HG03135 (cell line): ENCODE results near the gene CRKL.
"Not testable (repeated sequence)": the region's sequence is repeated elsewhere in the genome, so short reads cannot be mapped to it uniquely, and the experiment has no call there.

Source experiments
- ATAC-seq: cut with Tn5 transposase; IDR thresholded peaks from one replicate; pipeline ENCODE4 v1.9.1; 2021; ENCODE audit warnings: mild to moderate bottlenecking, moderate library complexity; ENCODE audit not compliant: unreplicated experiment

The CRKL gene

DNA sequence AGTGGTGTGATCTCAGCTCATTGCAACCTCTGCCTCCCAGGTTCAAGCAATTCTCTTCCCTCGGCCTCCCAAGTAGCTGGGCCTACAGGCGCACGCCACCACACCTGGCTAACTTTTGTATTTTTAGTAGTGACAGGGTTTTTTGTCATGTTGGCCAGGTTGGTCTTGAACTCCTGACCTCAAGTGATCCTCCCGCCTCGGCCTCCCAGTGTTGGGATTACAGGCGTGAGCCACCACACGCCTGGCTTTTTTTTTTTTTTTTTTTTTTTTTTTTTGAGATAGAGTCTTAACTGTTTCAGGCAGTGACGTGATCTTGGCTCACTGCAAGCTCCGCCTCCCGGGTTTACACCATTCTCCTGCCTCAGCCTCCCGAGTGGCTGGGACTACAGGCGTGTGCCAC lies 13.2 kb downstream of the CRKL start:
- not testable (repeated sequence) for ATAC-seq

DNA sequence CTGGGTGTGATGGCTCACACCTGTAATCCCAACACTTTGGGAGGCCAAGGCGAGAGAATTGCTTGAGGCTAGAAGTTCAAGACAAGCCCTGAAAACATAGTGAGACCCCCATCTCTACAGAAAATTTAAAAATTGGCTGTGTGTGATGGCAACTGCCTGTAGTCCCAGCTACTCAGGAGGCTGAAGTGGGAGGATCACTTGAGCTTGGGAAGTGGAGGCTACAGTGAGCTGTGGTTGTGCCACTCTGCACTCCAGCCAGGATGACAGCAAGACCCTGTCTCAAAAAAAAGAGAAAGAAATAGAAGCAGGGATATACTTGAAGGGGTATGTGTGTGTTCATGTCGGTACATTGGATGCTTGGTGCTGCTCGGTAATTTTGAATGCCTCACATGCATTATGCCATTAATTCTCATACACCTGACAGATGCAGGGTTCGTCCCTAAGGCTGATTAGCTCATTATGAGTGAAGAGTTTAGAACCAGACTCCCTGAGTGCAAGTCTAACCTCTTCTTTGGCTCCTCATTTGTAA lies 14.0 kb downstream of the CRKL start:
- no peak for ATAC-seq

DNA sequence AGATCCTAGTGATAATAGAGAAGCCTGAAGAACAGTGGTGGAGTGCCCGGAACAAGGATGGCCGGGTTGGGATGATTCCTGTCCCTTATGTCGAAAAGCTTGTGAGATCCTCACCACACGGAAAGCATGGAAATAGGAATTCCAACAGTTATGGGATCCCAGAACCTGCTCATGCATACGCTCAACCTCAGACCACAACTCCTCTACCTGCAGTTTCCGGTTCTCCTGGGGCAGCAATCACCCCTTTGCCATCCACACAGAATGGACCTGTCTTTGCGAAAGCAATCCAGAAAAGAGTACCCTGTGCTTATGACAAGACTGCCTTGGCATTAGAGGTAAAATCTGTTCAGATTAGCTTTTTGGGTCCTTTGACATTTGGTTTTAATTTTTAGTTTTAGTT lies 16.7 kb downstream of the CRKL start:
- ATAC-seq = no peak

DNA sequence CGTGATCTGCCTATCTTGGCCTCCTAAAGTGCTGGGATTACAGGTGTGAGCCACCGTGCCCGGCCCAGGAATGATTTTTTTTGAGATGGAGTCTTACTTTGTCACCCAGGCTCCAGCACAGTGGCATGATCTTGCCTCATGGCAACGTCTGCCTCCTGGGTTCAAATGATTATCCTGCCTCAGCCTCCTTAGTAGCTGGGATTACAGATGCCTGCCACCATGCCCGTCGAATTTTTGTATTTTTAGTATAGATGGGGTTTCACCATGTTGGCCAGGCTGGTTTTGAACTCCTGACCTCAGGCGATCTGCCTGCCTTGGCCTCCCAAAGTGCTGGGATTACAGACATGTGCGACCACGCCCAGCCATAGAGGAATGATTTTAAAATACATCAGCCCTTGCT lies 17.8 kb downstream of the CRKL start:
- not testable (repeated sequence) for ATAC-seq

DNA sequence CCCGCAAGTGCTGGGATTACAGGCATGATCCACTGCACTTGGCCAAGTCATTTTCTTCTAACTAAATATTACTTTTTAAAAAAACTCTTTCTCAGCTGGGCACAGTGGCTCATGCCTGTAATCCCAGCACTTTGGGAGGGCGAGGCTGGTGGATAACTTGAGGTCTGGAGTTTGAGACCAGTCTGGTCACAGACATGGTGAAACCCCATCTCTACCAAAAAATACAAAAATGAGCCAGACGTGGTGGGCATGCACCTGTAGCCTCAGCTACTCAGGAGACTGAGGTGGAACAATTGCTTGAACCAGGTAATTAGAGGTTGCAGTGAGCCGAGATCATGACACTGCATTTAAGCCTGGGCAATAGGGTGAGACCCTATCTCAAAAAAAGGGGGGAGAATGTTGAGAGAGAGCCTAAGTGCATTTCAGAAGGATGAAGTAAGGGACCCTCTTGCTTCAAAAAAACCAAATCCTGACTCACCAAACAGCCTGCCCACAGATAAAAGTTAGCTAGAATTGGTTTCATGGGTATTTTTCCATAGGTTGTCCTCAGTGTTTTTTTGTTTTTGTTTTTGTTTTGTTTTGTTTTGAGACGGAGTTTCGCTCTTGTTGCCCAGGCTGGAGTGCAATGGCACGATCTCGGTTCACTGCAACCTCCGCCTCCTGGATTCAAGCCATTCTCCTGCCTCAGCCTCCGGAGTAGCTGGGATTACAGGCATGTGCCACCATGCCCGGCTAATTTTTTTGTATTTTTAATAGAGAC lies 18.8 kb downstream of the CRKL start:
- not testable (repeated sequence) for ATAC-seq

DNA sequence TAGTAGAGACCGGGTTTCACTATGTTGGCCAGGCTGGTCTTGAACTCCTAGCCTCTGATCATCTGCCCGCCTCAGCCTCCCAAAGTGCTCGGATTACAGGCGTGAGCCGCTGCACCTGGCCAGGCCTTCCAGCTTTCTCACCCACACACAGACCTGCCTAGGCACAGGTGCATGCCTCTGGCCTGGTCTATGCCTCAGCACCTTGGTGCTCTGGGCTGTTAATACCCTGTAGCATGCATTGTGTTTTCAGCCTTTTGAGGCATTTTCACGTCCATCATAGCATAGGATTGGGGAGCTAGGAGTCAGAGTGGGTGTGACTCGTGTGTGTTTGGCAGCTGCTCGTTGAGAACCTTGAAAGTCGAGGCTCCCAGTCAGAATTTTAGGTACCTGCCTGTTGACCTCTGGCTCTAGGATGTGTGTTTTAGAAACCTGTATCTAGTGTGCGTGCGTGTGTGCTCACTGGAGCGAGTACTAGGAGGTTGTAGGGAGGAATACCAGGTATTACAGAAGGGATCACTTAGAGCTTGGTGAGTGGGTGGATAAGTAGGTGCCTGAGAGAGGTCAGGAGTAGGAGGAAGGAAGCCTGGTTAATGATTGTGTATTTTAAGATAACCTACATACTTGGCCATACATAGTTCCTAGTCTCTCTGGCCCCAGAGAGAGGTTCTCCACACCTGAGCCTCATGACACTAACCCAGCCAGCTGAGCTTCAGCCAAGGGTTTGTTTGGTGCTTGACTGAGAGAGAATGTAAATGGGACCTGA lies 20.0 kb downstream of the CRKL start:
- no peak for ATAC-seq

DNA sequence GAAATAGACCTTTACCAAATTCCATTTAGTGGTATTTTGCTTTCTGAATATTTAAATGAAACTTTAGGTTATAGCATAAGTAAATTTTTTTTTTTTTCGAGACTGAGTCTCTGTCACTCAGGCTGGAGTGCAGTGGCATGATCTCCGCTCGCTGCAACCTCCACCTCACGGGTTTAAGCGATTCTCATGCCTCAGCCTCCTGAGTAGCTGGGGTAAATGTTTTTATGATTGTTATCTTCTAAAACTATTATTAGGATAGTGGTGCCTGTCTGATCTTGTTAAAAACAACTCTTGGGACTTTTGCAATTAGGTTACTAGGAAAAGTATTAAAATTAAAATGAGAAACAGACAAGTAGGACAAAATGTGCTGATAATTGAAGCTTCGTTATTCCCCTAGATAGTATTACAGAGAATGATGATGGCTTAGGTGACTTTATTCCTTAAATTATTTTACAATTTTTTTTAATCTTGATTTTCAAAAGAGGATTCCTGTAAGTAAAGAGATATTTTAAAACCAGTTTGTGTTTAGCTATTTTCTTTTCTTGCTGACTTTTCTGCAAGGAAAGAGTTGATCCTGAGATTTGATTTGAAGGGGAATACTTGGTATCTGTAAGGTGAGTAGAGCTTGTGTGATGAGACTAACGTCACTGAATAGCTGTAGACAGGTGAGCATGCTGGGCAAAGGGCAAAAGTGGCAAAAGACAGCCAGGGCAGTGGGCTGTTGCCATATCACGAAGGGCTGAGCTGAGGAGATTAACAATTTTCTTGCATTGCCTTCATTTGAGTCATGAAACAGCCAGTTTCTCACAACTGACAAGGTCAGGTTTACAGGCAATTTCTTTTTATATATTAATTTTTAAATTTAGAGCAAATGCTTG lies 20.8 kb downstream of the CRKL start:
- no peak for ATAC-seq

DNA sequence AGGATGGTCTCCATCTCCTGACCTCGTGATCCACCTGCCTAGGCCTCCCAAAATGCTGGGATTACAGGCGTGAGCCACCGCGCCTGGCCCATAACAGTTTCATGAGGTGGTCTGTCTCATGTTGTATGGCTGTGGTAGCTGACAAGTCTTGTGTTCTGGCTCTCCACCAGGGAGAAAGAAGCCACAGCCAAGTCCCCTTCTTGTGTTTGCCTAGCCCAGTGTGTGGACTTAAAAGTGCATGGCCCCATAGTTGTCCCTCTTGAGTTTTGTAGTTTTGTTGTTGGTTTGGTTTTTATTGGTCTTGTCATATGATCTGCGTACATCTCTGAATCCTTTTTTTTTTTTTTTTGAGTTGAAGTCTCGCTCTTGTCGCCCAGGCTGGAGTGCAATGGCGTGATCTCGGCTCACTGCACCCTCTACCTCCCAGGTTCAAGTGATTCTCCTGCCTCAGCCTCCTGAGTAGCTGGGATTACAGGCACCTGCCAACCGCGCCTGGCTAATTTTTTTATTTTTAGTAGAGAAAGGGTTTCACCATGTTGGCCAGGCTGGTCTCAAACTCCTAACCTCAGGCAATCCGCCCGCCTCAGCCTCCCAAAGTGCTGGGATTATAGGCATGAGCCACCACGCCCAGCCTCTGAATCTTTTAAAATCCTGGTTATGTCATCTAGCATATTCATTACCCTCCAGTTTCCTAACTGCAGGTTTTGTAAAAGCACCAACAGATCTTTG lies 22.4 kb downstream of the CRKL start:
- ATAC-seq = not testable (repeated sequence)

DNA sequence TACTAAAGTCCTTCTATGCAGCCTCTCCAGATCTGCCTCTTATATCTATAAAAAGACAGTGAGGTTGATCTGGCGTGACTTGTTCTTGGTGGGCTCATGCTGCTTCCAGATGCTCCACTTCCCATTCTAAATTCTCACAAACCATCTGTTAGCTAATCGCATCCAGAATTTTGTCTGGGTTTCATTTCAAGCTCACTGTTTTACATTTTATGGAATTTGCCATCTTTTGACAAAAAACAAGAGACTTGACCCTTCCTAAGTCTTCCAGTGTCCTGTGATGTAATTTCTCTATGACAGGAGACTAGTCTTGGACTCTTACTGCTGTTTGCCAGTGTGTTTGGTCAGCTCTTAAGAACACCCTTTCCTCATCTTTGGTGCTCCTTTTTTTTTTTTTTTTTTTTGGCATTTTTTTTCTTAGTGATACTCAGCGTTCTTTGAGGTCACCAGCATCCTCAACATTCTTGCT lies 23.0 kb downstream of the CRKL start:
- ATAC-seq = no peak

DNA sequence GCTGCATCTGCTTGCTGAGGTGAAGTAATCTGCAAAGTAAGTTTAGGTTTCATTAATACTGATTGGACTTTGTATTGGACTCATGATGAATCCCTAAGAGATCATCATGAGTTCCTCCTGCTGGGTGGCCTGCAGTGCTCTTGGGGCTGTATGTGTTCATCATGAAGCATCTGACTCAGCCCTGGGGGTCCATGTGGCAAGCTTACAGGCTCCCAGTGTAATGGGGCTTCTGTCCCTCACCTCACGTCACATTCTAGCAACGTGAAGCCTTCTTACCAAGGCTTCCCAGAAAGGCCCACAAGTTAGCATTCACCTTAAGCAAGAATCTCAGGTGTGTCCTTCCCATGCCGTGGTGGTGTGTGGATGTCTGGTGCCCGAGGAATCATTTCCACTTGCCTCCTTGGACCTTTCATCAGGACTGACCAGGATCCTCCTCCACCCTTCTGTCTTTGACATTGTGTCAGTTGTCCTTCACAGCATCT lies 23.7 kb downstream of the CRKL start:
- ATAC-seq = no peak

DNA sequence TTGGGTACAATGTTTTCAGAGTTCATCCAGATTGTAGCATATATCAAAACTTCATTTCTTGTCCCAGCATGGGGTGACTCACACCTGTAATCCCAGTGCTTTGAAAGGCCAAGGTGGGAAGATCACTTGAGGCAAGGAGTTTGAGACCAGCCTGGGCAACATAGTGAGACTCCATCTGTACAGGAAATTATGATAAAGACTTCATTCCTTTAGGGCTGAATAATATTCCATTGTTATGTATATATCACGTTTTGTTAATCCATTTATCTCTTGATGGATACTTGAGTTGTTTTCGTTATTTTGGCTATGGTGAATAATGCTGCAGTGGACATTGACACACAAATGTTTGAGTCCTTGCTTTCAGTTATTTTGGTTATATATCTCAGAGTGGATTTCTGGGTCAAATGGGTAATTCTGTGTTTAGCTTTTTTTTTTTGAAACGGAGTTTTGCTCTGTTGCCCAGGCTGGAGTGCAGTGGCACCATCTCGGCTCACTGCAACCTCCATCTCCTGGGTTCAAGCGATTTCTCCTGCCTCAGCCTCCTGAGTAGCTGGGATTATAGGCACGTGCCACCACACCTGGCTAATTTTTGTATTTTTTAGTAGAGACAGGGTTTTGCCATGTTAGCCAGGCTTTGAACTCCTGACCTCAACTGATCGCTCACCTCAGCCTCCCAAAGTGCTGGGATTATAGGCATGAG lies 25.1 kb downstream of the CRKL start:
- not testable (repeated sequence) for ATAC-seq

DNA sequence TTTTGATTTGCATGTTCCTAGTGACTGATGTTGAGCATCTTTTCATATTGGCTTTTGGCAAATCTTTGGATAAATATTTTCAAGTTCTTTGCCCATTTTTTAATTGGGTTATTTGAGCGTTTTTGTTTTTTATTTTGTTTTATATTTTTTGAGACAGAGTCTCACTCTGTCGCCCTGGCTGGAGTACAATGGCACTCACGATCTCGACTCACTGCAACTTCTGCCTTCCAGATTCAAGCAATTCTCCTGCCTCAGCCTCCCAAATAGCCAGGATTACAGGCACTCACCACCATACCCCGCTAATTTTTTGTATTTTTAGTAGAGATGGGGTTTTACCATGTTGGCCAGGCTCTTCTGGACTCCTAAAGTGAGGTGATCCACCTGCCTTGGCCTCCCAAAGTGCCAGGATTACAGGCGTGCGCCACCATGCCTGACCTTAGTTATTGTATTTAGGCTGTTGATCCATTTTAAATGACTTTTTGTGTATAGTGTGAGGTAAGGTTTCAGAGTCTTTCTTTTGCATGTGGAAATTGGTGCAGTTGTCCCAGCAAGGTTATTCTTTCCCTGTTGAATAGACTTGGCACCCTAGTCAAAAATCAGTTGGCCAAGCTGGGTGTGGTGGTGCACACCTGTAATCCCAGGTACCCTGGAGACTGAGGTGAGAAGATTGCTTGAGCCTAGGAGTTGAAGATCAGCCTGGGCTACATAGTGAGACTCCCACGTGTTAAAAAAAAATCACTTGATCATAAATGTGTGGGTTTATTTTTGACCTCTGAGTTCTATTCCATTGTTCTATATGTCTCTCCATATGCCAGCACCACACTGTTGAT lies 26.1 kb downstream of the CRKL start:
- ATAC-seq = no peak

DNA sequence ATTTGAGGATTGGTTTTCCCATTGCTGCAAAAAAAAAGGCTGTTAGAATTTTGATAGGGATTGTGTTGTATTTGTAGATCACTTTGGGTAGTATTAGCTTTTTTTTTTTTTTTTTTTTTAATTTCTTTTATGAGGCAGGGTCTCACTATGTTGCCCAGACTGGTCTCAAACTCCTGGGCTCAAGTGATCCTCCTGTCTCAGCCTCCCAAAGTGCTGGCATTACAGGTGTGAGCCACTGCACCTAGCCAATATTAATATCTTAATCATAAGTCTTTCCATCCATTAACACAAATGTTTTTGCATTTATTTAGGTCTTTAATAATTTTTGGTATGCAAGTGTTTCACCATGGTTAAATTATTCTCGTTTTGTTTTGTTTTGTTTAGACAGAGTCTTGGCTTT lies 26.8 kb downstream of the CRKL start:
- ATAC-seq = no peak

DNA sequence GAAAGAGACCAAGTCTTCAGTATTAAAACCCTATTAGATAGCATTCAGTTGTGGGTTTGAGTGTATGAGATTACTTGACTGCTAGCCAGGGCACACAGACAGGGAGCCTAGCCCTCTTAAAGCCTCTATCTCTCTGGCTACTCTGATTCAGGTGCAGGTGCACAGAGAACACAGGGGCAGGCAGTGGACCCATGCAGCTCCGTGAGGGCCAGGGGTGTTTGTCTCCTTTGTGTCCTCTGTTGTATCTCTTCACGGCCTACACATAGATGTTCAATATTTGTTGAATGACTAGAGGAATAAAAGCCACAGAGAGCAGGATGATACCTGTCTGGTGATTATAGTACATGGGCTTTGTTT lies 28.3 kb downstream of the CRKL start:
- no peak for ATAC-seq

DNA sequence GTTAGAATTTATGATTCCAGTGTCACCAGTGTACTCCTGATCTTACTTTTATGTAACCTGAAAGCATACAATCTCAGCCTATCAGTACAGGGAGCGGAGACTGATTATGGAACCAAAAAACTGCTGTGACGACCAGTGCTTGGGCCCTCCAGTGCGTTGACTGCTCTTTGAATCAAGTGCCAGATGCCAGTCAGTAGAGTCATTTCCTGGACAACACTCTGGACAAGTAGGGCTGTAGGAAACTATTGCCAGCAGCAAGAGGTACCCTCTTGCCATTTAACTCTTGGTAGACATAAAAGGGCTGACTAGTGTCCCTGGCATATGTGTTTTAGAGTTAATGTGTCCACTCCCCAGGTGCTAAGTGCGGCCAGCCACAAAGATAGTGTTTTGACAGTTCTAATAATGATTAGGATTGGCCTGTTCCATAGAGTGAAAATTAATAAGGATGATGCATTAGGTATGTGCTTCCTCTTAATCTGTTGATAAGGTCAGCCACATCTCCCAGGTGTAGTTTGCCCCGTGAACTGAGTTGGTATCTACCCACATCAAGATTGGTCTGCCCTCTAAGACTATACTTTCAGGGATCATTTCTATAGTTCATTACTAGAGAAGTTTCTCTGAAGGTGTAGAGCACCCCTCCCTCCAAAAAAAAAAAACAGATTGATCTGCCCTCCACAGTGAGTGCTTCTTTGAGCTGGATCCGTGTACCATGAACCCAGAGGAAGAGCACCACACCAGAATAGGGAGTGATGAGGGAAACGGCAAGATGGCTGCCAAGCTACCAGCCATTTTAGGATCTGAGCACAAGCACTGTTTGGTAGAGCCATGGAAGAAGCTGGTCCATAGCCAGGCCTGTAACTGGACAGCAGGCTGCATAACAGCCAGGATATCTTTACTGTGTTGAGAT lies 29.1 kb downstream of the CRKL start:
- ATAC-seq = no peak

DNA sequence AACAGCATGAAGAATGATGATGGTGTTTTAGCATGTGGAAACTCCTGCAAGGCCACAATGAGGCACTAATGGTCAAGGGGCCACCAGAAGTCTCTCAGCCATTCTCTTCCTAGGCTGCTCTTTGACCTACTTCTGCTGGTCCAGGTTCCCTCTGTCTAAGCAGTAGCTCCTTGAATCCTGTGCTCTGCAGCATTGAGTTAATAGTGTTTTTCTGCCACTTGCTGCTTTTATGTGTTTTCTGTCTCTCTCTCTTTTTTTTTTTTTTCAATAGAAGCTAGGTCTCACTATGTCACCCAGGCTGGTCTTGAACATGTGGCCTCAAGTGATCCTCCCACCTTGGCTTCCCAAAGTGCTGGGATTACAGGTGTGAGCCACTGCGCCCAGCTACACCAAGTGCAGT lies 29.8 kb downstream of the CRKL start:
- no peak for ATAC-seq

DNA sequence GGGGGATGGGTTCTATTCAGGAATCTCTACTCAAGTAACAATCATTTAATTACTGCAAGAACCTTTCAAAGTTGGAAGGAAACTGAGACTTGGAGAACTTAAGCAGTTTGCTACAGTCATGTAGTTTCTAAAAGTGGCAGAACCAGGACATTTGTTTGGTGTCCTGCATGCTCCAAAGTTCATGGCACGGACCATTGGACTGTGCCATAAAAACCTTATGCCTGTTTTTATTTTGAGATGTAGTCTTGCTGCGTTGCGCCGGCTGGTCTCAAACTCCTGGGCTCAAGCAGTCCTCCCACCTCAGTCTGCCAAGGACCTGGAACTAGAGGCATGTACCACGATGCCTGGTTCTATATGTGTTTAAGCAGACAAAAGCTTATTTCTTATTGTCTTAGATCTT lies 31.2 kb downstream of the CRKL start:
- ATAC-seq = no peak

DNA sequence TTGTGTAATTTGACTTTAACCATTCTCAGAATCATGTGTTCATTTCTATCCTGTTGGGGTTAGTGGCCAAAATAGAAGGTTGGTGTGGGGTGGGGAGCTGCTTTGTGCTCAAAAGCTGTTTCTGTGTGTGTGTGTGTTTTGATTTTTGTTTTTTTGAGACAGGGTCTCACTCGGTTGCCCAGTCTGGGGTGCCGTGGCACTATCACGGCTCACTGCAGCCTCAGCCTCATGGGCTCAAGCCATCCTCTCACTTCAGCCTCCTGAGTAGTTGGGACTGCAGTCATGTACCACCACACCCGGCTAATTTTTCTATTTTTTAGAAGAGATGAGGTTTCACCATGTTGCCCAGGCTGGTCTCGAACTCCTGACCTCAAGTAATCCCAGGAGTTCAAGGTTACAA lies 31.8 kb downstream of the CRKL start:
- no peak for ATAC-seq
